Stimulated activated naive CD8-positive, alpha-beta T cell treated with anti-CD3 and anti-CD28 coated beads, Interleukin-15, Interleukin-2, amounts not matched to agents 100 ng/mL and 50 ng/mL, for 24 hours (primary cell): Measurements from ENCODE around the gene BLOC1S5.
"Not testable (repeated sequence)": the region's sequence is repeated elsewhere in the genome, so short reads cannot be mapped to it uniquely, and the experiment has no call there.

Source experiments
- H3K27ac Mint-ChIP-seq: one replicate; pipeline ENCODE4 v1.8.0; 2021; ENCODE audit warnings: mild to moderate bottlenecking, mixed read lengths
- H3K27me3 Mint-ChIP-seq: one replicate; pipeline ENCODE4 v1.8.0; 2021; ENCODE audit warnings: mixed read lengths
- H3K36me3 Mint-ChIP-seq: one replicate; pipeline ENCODE4 v1.8.0; 2021; ENCODE audit warnings: low read depth, mixed read lengths
- H3K4me1 Mint-ChIP-seq: one replicate; pipeline ENCODE4 v1.8.0; 2021; ENCODE audit warnings: low read depth, mixed read lengths
- H3K4me3 Mint-ChIP-seq: one replicate; pipeline ENCODE4 v1.8.0; 2021; ENCODE audit warnings: mild to moderate bottlenecking, mixed read lengths
- H3K9me3 Mint-ChIP-seq: one replicate; pipeline ENCODE4 v1.8.0; 2021; ENCODE audit warnings: mixed read lengths

Gene BLOC1S5

GRCh38 chr6:8069631-8070284, 5.6 kb upstream of the BLOC1S5 start:
- no peaks in the 10 kb centered on the region for H3K36me3 Mint-ChIP-seq
- H3K27me3 Mint-ChIP-seq: no peaks in the 10 kb centered on the region
- peaks cover 18% of the 10 kb centered on the region for H3K4me1 Mint-ChIP-seq
- no peak overlapping the region for H3K27ac Mint-ChIP-seq
- H3K9me3 Mint-ChIP-seq: no peaks in the 10 kb centered on the region
- H3K4me3 Mint-ChIP-seq: no peak overlapping the region

GRCh38 chr6:8069151-8069550, 5.0 kb upstream of the BLOC1S5 start:
- H3K36me3 Mint-ChIP-seq: no peaks in the 10 kb centered on the region
- H3K9me3 Mint-ChIP-seq: no peaks in the 10 kb centered on the region
- no peak overlapping the region for H3K27ac Mint-ChIP-seq
- peaks cover 20% of the 10 kb centered on the region for H3K4me1 Mint-ChIP-seq
- no peaks in the 10 kb centered on the region for H3K27me3 Mint-ChIP-seq
- H3K4me3 Mint-ChIP-seq: no peak overlapping the region

DNA sequence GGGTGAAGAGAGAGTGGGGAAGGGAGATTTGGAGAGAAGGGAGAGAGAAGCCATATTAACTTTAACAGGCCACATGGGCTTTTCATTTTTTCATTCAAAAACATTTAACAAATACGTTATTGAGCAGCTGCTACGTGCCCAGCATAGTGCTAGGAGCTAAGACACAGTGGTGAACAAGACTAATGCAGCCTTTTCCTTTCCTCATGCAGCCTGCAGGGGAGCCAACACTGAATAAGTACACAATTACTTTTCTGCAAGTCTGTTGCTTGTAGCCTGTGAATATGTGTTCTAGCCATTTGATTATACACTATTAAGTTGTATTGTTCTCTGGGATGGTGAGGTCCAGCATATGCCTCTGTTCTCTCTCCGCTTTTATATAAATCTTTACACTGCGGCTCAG, 1.9 kb upstream of the BLOC1S5 start:
- H3K27ac Mint-ChIP-seq: no peak overlapping the region

GRCh38 chr6:8065519-8065911, 1.3 kb upstream of the BLOC1S5 start:
- Mint-ChIP-seq H3K4me3 (peak overlapping the region; percentile 96), H3K4me1 (peaks cover 29% of the 10 kb centered on the region), H3K27me3 (no peaks in the 10 kb centered on the region), H3K9me3 (no peaks in the 10 kb centered on the region), H3K36me3 (peaks cover 10% of the 10 kb centered on the region), H3K27ac (peak overlapping the region; percentile 96)

More for the DNA sequence above, 1.9 kb upstream of the BLOC1S5 start:
- H3K9me3 Mint-ChIP-seq: no peaks in the 10 kb centered on the region
- no peaks in the 10 kb centered on the region for H3K27me3 Mint-ChIP-seq
- peaks cover 10% of the 10 kb centered on the region for H3K36me3 Mint-ChIP-seq
- H3K4me3 Mint-ChIP-seq: no peak overlapping the region
- peaks cover 29% of the 10 kb centered on the region for H3K4me1 Mint-ChIP-seq

DNA sequence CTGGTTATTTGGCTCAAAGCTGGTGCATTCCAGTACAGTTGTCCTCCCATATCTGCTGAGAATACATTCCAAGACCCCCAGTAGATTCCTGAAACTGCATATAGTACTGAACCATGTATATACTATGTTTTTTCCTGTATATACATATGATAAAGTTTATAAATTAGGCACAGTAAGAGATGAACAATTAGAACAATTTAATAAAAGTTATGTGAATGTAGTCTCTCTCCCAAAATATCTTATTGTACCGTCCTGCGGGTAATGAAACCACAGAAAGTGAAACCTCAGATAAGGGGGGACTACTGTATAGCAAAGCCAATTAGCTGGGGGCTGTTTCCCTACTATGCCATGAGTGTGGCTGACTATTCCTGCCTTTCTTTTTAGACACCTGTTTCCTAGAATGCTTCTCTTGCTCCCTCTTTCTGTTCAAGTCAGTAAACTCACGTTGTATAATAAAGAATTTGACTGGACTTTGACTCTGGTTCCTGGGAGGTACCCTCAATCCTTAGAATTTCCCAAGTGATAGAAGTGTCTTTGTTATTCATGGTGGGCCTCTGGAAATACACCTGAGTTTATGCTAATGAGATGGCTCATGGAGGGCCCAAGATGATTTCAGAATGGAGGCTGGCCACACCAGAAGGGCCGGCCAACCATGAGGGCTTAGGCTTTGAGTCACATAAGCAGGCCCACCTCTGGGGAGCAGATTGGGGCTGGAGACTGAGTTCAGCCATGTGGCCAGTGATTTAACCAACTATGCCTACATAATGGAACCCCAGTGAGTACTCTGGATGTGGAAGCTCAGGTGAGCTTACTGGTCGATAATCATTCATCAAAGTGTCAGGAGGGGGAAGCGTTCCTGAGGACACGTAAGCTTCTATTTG, 689 bp upstream of the BLOC1S5 start:
- H3K27me3 Mint-ChIP-seq: no peaks in the 10 kb centered on the region
- peaks cover 29% of the 10 kb centered on the region for H3K4me1 Mint-ChIP-seq
- H3K9me3 Mint-ChIP-seq: no peaks in the 10 kb centered on the region
- peaks cover 16% of the 10 kb centered on the region for H3K36me3 Mint-ChIP-seq
- H3K4me3 Mint-ChIP-seq: peak overlapping the region; percentile 96
- H3K27ac Mint-ChIP-seq: peak overlapping the region; percentile 96

- H3K27ac Mint-ChIP-seq: no peak overlapping the region
- H3K4me3 Mint-ChIP-seq: no peak overlapping the region
- H3K4me1 Mint-ChIP-seq: peaks cover 29% of the 10 kb centered on the region
- no peaks in the 10 kb centered on the region for H3K9me3 Mint-ChIP-seq
- peaks cover 36% of the 10 kb centered on the region for H3K36me3 Mint-ChIP-seq
- H3K27me3 Mint-ChIP-seq: no peaks in the 10 kb centered on the region
Measured at GRCh38 chr6:8061736-8062135, 2.5 kb downstream of the BLOC1S5 start.

DNA sequence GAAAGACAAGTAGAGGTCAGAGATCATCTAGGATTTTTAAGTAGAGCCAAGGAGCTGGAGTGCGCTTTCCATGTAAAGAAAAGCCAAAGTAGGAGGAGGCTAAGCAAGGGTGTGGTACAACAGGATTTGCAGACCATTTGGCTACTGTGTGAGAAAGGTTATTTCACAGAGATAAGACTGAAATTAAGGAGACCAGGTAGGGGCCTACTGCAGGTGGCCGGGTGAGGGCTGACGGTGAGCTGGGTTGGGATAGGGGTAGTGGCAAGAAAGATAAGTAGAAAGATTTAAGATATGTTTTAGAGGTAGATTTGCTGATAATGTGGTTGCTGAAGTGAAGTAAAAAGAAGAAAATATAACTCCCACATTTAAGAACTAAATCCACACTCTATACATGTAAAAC, 3.8 kb downstream of the BLOC1S5 start:
- Mint-ChIP-seq H3K9me3 (no peaks in the 10 kb centered on the region), H3K27me3 (no peaks in the 10 kb centered on the region), H3K27ac (peak overlapping the region; percentile 29), H3K36me3 (peaks cover 42% of the 10 kb centered on the region), H3K4me3 (no peak overlapping the region), H3K4me1 (peaks cover 19% of the 10 kb centered on the region)

- H3K4me1 Mint-ChIP-seq: peaks cover 9% of the 10 kb centered on the region
- H3K36me3 Mint-ChIP-seq: peaks cover 44% of the 10 kb centered on the region
- no peak overlapping the region for H3K4me3 Mint-ChIP-seq
- no peaks in the 10 kb centered on the region for H3K9me3 Mint-ChIP-seq
- no peaks in the 10 kb centered on the region for H3K27me3 Mint-ChIP-seq
- H3K27ac Mint-ChIP-seq: no peak overlapping the region
Measured at GRCh38 chr6:8059129-8059528, 5.1 kb downstream of the BLOC1S5 start.

DNA sequence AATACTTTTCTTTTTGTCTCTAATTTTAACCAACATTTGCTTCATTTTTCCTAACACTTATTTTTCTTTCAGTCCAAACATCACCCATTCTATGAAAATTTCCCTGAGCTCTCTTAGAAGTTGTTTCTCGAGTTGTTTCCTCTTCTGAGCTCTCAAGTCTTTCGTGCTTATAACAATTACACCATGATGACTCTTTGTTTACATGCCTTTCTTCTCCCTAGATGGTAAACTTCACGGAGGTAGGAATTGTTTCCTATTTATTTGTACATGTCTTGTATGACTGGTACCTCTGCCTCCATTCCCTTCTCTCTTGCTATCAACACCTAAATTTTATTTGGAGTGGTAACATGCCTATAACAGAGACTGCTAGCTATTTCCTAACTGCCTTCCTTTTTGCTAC, 6.4 kb downstream of the BLOC1S5 start:
- Mint-ChIP-seq H3K27me3 (no peaks in the 10 kb centered on the region), H3K4me1 (peaks cover 3% of the 10 kb centered on the region), H3K36me3 (peaks cover 54% of the 10 kb centered on the region), H3K9me3 (no peaks in the 10 kb centered on the region), H3K4me3 (no peak overlapping the region), H3K27ac (no peak overlapping the region)

DNA sequence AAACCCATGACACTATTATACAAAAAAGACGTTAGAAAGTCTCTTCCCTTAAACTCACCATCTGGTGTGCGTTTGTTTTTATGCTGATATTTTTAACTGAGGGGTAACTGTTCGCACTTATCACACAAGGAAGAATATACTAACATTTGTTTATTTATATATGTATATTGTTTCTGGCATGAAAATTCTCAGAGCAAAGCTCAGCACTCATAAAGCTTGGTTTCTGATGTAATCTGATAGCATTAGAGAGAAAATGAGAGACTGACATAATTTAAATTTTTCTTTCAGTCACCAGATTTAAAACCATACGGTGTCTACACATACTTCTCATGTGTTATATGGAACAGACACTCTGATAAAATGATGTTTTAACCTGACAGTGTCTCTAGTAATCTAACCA, 6.9 kb downstream of the BLOC1S5 start:
- Mint-ChIP-seq H3K27ac (no peak overlapping the region), H3K27me3 (no peaks in the 10 kb centered on the region), H3K4me3 (no peak overlapping the region), H3K9me3 (no peaks in the 10 kb centered on the region), H3K36me3 (peaks cover 58% of the 10 kb centered on the region), H3K4me1 (no peaks in the 10 kb centered on the region)

DNA sequence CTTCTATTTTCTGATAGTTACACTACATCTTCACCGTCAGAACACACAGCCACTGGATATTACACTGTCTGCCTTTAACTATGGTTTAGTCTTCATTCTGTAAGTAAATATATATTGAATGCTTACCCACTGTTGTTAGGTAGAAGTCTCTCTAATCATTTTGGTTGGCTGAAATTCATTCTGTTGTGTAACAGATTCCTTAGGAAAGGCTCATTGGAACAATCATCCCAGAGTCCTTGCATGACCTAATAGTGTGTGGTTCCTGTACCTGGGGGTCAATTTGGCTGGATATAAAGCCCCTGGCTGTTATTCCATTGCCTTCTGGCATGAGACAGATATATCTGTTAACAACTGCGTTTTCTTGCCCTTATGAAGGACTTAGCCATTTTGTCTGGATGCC, 9.9 kb downstream of the BLOC1S5 start:
- Mint-ChIP-seq H3K4me3 (no peak overlapping the region), H3K9me3 (no peaks in the 10 kb centered on the region), H3K4me1 (no peaks in the 10 kb centered on the region), H3K27ac (no peak overlapping the region), H3K27me3 (no peaks in the 10 kb centered on the region), H3K36me3 (peaks cover 61% of the 10 kb centered on the region)

- Mint-ChIP-seq H3K36me3 (peaks cover 80% of the 10 kb centered on the region), H3K27me3 (no peaks in the 10 kb centered on the region), H3K9me3 (peaks cover 11% of the 10 kb centered on the region), H3K4me1 (peaks cover 8% of the 10 kb centered on the region), H3K27ac (no peak overlapping the region), H3K4me3 (no peak overlapping the region)
Measured at GRCh38 chr6:8047541-8048292, 16.5 kb downstream of the BLOC1S5 start.

- H3K27me3 Mint-ChIP-seq, H3K4me3 Mint-ChIP-seq, H3K4me1 Mint-ChIP-seq, H3K27ac Mint-ChIP-seq: not testable (repeated sequence)
- Mint-ChIP-seq H3K9me3 (peaks cover 11% of the 10 kb centered on the region), H3K36me3 (peaks cover 68% of the 10 kb centered on the region)
Measured at GRCh38 chr6:8045769-8046168, 18.4 kb downstream of the BLOC1S5 start.

DNA sequence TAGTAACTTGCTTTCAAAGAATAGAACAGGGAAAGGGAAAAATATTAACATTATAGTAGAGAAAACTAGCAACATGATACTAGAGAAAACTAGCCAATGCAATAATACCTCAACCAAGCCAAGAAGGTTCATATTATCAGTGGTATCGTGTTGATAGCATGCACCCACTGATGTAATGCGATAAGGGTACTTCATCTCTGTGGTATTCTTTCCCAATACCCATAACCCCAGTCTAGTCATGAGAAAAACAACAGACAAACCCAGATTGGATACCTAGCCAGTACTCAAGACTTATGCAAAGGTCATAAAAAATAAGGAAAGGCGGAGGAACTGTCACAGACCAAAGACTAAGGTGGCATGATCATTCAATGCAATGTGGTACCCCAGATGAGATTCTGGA, 21.0 kb downstream of the BLOC1S5 start:
- no peaks in the 10 kb centered on the region for H3K27me3 Mint-ChIP-seq
- peaks cover 70% of the 10 kb centered on the region for H3K36me3 Mint-ChIP-seq
- H3K9me3 Mint-ChIP-seq: peaks cover 11% of the 10 kb centered on the region
- peaks cover 8% of the 10 kb centered on the region for H3K4me1 Mint-ChIP-seq
- H3K27ac Mint-ChIP-seq: no peak overlapping the region
- no peak overlapping the region for H3K4me3 Mint-ChIP-seq
